IMR-90 (cell line): Measurements from ENCODE around the gene TTC39C. TPM values are rescaled to one million over a fixed set of nuclear protein-coding genes. Genes with fewer than 3 reads are reported as not detected.
"Not testable (repeated sequence)": the region's sequence is repeated elsewhere in the genome, so short reads cannot be mapped to it uniquely, and the experiment has no call there.

ENCODE experiments used
- ATAC-seq: fragments of 200-7000 bp; cut with Tn5 transposase; 2 replicates; pipeline ENCODE4 v1.9.1; 2020; ENCODE audit warnings: low read depth, mild to moderate bottlenecking, moderate library complexity
- BruUV-seq: library from RNA; stranded (reverse); fragments of 400-500 nt; replicated peaks from 2 replicates; lab custom pipeline; 2021; lab: Mats Ljungman, UMichigan
- CTCF ChIA-PET: fragments of 300-600 bp; formaldehyde crosslinking; extraction: SDS; loops from one replicate; lab custom pipeline; 2021; ENCODE audit warnings: antibody characterized with exemption; lab: Yijun Ruan, JAX
- POLR2A ChIA-PET: fragments of 300-600 bp; sonication (Branson Sonifier 250); formaldehyde crosslinking; loops from one replicate; lab custom pipeline; 2022; ENCODE audit warnings: antibody characterized with exemption; ENCODE audit not compliant: unreplicated experiment; lab: Charles Lee
- DNase-seq: peaks from one replicate; pipeline ENCODE4 v3.0.0; 2013
- H2AFZ ChIP-seq: replicated peaks from 2 replicates; pipeline ENCODE3; 2013; ENCODE audit warnings: low read length, mild to moderate bottlenecking; ENCODE audit not compliant: poor library complexity
- H2AK5ac ChIP-seq: 2 replicates; pipeline ENCODE4 v1.6.1; 2013; ENCODE audit warnings: low read depth, low read length, inconsistent platforms
- H2AK9ac ChIP-seq: replicated peaks from 2 replicates; pipeline ENCODE3; 2013; ENCODE audit warnings: mild to moderate bottlenecking, low read depth, low read length, moderate library complexity; ENCODE audit not compliant: poor library complexity
- H2BK120ac ChIP-seq: 2 replicates; pipeline ENCODE4 v1.6.1; 2013; ENCODE audit warnings: low read depth, low read length, inconsistent platforms
- H2BK15ac ChIP-seq: 3 replicates; pipeline ENCODE4 v1.6.1; 2013; ENCODE audit warnings: low read depth, low read length, inconsistent platforms
- H2BK20ac ChIP-seq: 2 replicates; pipeline ENCODE4 v1.6.1; 2013; ENCODE audit warnings: low read depth, mild to moderate bottlenecking, inconsistent platforms, low read length, moderate library complexity
- H2BK5ac ChIP-seq: 2 replicates; pipeline ENCODE4 v1.6.1; 2013; ENCODE audit warnings: mild to moderate bottlenecking, low read depth, low read length, inconsistent platforms; ENCODE audit not compliant: poor library complexity, severe bottlenecking
- H3K14ac ChIP-seq: replicated peaks from 2 replicates; pipeline ENCODE4 v1.6.1; 2013; ENCODE audit warnings: low read depth, low read length, inconsistent platforms
- H3K18ac ChIP-seq: 2 replicates; pipeline ENCODE4 v1.6.1; 2013; ENCODE audit warnings: low read depth, low read length, control low read depth
- H3K23ac ChIP-seq: 2 replicates; pipeline ENCODE4 v1.6.1; 2013; ENCODE audit warnings: low read depth, low read length, inconsistent platforms
- H3K27ac ChIP-seq: 2 replicates; pipeline ENCODE4 v1.5.1; 2013; ENCODE audit warnings: mild to moderate bottlenecking, control low read depth, low read length; ENCODE audit not compliant: insufficient read depth
- H3K27me3 ChIP-seq: 2 replicates; pipeline ENCODE4 v1.6.1; 2013; ENCODE audit warnings: low read length; ENCODE audit not compliant: control insufficient read depth, insufficient read depth
- H3K36me3 ChIP-seq: 2 replicates; pipeline ENCODE4 v1.6.1; 2013; ENCODE audit warnings: low read length, mixed read lengths; ENCODE audit not compliant: control insufficient read depth, insufficient read depth
- H3K4ac ChIP-seq: 2 replicates; pipeline ENCODE4 v1.6.1; 2013; ENCODE audit warnings: low read depth, low read length, inconsistent platforms
- H3K4me1 ChIP-seq: 2 replicates; pipeline ENCODE4 v1.6.1; 2013; ENCODE audit warnings: low read length, mixed read lengths; ENCODE audit not compliant: control insufficient read depth, insufficient read depth
- H3K4me2 ChIP-seq: 2 replicates; pipeline ENCODE4 v1.6.1; 2013; ENCODE audit warnings: low read depth, mild to moderate bottlenecking, control low read depth, low read length, moderate library complexity
- H3K4me3 ChIP-seq: 2 replicates; pipeline ENCODE4 v1.5.1; 2013; ENCODE audit warnings: low read depth, mild to moderate bottlenecking, control low read depth, low read length, moderate library complexity; ENCODE audit not compliant: insufficient read depth
- H3K56ac ChIP-seq: 2 replicates; pipeline ENCODE4 v1.6.1; 2013; ENCODE audit warnings: low read length, inconsistent platforms; ENCODE audit not compliant: insufficient read depth; ENCODE audit errors: extremely low read depth
- H3K79me1 ChIP-seq, 2 experiments: 2 replicates each; pipeline ENCODE4 v1.6.1; 2013; ENCODE audit warnings: low read length in 2 of 2, inconsistent platforms in 1 of 2, low read depth in 1 of 2
- H3K9ac ChIP-seq: 2 replicates; pipeline ENCODE4 v1.6.1; 2013; ENCODE audit warnings: low read depth, low read length, control low read depth
- H3K9me1 ChIP-seq: 2 replicates; pipeline ENCODE4 v1.6.1; 2013; ENCODE audit warnings: low read length, inconsistent platforms; ENCODE audit not compliant: insufficient read depth
- H3K9me3 ChIP-seq: 2 replicates; pipeline ENCODE4 v1.6.1; 2013; ENCODE audit warnings: low read length; ENCODE audit not compliant: control insufficient read depth, insufficient read depth
- H4K20me1 ChIP-seq: 2 replicates; pipeline ENCODE4 v1.6.1; 2013; ENCODE audit warnings: low read length, inconsistent platforms; ENCODE audit not compliant: insufficient read depth
- H4K5ac ChIP-seq: 2 replicates; pipeline ENCODE4 v1.6.1; 2013; ENCODE audit warnings: mild to moderate bottlenecking, low read depth, low read length, control low read depth
- H4K8ac ChIP-seq, 2 experiments: 2 replicates each; pipeline ENCODE4 v1.6.1; 2013; ENCODE audit warnings: low read depth in 2 of 2, low read length in 2 of 2, control low read depth in 1 of 2, inconsistent platforms in 1 of 2
- H4K91ac ChIP-seq: 2 replicates; pipeline ENCODE4 v1.6.1; 2013; ENCODE audit warnings: low read depth, low read length, inconsistent platforms; ENCODE audit not compliant: insufficient read depth
- CEBPB ChIP-seq: IDR thresholded peaks from 2 replicates; pipeline ENCODE4 v1.6.1; 2012; ENCODE audit warnings: low read depth, low read length, improper control_type of control experiment
- FOS ChIP-seq: fragments of 150-350 bp; IDR thresholded peaks from 2 replicates; pipeline ENCODE4 v1.6.1; 2016; ENCODE audit warnings: low read depth, low read length
- MAFK ChIP-seq: IDR thresholded peaks from 2 replicates; pipeline ENCODE4 v1.6.1; 2012; ENCODE audit warnings: low read depth, low read length, improper control_type of control experiment
- WGBS, 2 experiments: methylation state at CpG; one replicate each; pipeline versions ENCODE4 v1.1.5 to v1.1.7; 2013; ENCODE audit warnings: missing lambda C conversion rate in 2 of 2; ENCODE audit not compliant: insufficient read length in 1 of 2; ENCODE audit errors: extremely low coverage in 2 of 2; 5-methylcytosine and 5-hydroxymethylcytosine counted together
- dilution Hi-C: fragments of 300-500 bp; cut with HindIII; formaldehyde crosslinking; loops from one replicate; pipeline ENCODE4 v1.14.3; 2018; ENCODE audit warnings: low sequenced_read_pairs; ENCODE audit not compliant: unreplicated experiment
- in situ Hi-C: fragments of 300-500 bp; cut with MboI; formaldehyde crosslinking; loops from 3 replicates; pipeline ENCODE4 v1.14.3; 2019; ENCODE audit warnings: low sequenced_read_pairs, inconsistent platforms, mixed read lengths
- intact Hi-C: fragments of 100-400 bp; cut with micrococcal nuclease; formaldehyde crosslinking; loops from 2 replicates; pipeline ENCODE4 v1.10.0; 2022
- polyA plus RNA-seq, 3 experiments: library from polyadenylated mRNA; depleted of rRNA; stranded (reverse); fragments of >200 nt; gene quantifications; 2 replicates each; pipeline ENCODE4 v1.2.3, GENCODE V29; 2012; ENCODE audit warnings: low replicate concordance in 1 of 3
- total RNA-seq: library from RNA; depleted of rRNA; stranded (reverse); fragments of >200 nt; gene quantifications from 2 replicates; pipeline ENCODE4 v1.2.3, GENCODE V29; 2012
- TF ChIP-seq, protein P1 (sequence below): fragments of 150-350 bp; IDR thresholded peaks from 2 replicates; pipeline ENCODE4 v1.6.1; 2017; ENCODE audit warnings: mild to moderate bottlenecking, antibody characterized with exemption, low read length, low read depth

Gene TTC39C
- total and polyA plus RNA-seq, 2 of the 4 experiments (the other 2 are of a cell fraction), result 8.0 to 20.8 TPM

GRCh38 chr18:24027156-24027827, 12.7 kb downstream of the TTC39C start:
- H4K91ac ChIP-seq, result no peak overlapping the region; the same call in 1 of the 2 replicates
- no peak overlapping the region for H2AK9ac ChIP-seq
- 0 out of 2 replicates have a peak overlapping the region, but pooled peaks have one; percentile 18 for H2BK120ac ChIP-seq
- no peaks in the 10 kb centered on the region for H3K27me3 ChIP-seq
- H4K20me1 ChIP-seq, result peaks cover 30% of the 10 kb centered on the region
- no peak overlapping the region for H3K23ac ChIP-seq
- CTCF ChIA-PET, result no interaction called here
- peak overlapping the region; percentile 64 for H2BK5ac ChIP-seq
- H3K9me1 ChIP-seq, result peaks cover 28% of the 10 kb centered on the region
- peak overlapping the region; percentile 25 for H3K4me2 ChIP-seq
- H3K9me3 ChIP-seq, result no peaks in the 10 kb centered on the region; the same call in 1 of the 2 replicates
- intact Hi-C loops, result no loop called here
- H2AK5ac ChIP-seq, result peak overlapping the region; percentile 53; the same call in 1 of the 2 replicates
- H3K4ac ChIP-seq, result peak overlapping the region; percentile 51
- dilution Hi-C loops, result no loop called here
- in situ Hi-C loops, result no loop called here
- ATAC-seq (peak; percentile 79), DNase-seq (peak; percentile 93)
- peak overlapping the region; percentile 8; the same call in 1 of the 2 replicates for H2BK20ac ChIP-seq
- H2BK15ac ChIP-seq, result no peak overlapping the region
- H3K9ac ChIP-seq, result no peak overlapping the region
- no peak overlapping the region for H3K4me3 ChIP-seq
- H3K27ac ChIP-seq, result peak overlapping the region; percentile 83; the same call in 1 of the 2 replicates
- H3K14ac ChIP-seq, result peak overlapping the region; percentile 46; the same call in 1 of the 2 replicates
- peaks cover 28 to 73% of the 10 kb centered on the region in 2 experiments for H3K79me1 ChIP-seq
- H3K36me3 ChIP-seq, result peaks cover 12% of the 10 kb centered on the region
- no CpG with 5 or more reads among the region's 14 CpGs for WGBS, 2 experiments
- 0 out of 4 replicates have a peak overlapping the region, but pooled peaks of 1 of the 2 experiments have one; percentile 7 for H4K8ac ChIP-seq
- POLR2A ChIA-PET, result no interaction called here
- BruUV-seq, result no TSS peak
- H3K56ac ChIP-seq, result no peak overlapping the region
- TF ChIP-seq MAFK, result no peak
- TF ChIP-seq CEBPB, result peak; percentile 94
- TF ChIP-seq, protein P1, sequence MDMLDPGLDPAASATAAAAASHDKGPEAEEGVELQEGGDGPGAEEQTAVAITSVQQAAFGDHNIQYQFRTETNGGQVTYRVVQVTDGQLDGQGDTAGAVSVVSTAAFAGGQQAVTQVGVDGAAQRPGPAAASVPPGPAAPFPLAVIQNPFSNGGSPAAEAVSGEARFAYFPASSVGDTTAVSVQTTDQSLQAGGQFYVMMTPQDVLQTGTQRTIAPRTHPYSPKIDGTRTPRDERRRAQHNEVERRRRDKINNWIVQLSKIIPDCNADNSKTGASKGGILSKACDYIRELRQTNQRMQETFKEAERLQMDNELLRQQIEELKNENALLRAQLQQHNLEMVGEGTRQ, result no peak
- TF ChIP-seq FOS, result peak; percentile 69; the same call in 1 of the 2 replicates
- H3K18ac ChIP-seq, result peak overlapping the region; percentile 50; the same call in 1 of the 2 replicates
- peaks cover 20% of the 10 kb centered on the region for H3K4me1 ChIP-seq
- H2AFZ ChIP-seq, result no peak overlapping the region
- peak overlapping the region; percentile 53; the same call in 1 of the 2 replicates for H4K5ac ChIP-seq

- H3K9me3 ChIP-seq, H4K5ac ChIP-seq, intact Hi-C loops, H3K4me2 ChIP-seq, H2BK120ac ChIP-seq, H2BK20ac ChIP-seq, H2BK5ac ChIP-seq, H3K27ac ChIP-seq, H4K8ac ChIP-seq, H2AFZ ChIP-seq, H3K4me3 ChIP-seq, H3K56ac ChIP-seq, H3K18ac ChIP-seq, in situ Hi-C loops, H3K27me3 ChIP-seq, H3K4ac ChIP-seq, ATAC-seq, H4K91ac ChIP-seq, POLR2A ChIA-PET, CTCF ChIA-PET, H3K14ac ChIP-seq, H3K9ac ChIP-seq, H2BK15ac ChIP-seq, H2AK9ac ChIP-seq, H2AK5ac ChIP-seq, dilution Hi-C loops, BruUV-seq, H3K36me3 ChIP-seq, H3K23ac ChIP-seq, DNase-seq: not testable (repeated sequence)
- 100% methylated on average over 1 of the region's 13 CpGs; no CpG with 5 or more reads in 1 of the 2 experiments for WGBS, 2 experiments
- peaks cover 23% of the 10 kb centered on the region for H4K20me1 ChIP-seq
- H3K9me1 ChIP-seq, result peaks cover 16% of the 10 kb centered on the region
- H3K4me1 ChIP-seq, result peaks cover 16% of the 10 kb centered on the region
- peaks cover 22 to 72% of the 10 kb centered on the region in 2 experiments for H3K79me1 ChIP-seq
Measured at GRCh38 chr18:24028946-24029345, 14.4 kb downstream of the TTC39C start.
